ENCODE measurements around the gene KIF2C.

- no peak for TF ChIP-seq EZH2 (IDR thresholded peaks at IDR 0.05; ENCODE audit: borderline replicate concordance)
- no peak for TF ChIP-seq CTCF (IDR thresholded peaks at IDR 0.05; ENCODE audit: poor library complexity)
- no peak for TF ChIP-seq EZH2phosphoT487 (IDR thresholded peaks at IDR 0.05; ENCODE audit: low read depth, severe bottlenecking, unreplicated experiment)
Measured at GRCh38 chr1:44788120-44788860, 48.7 kb downstream of the KIF2C start, which contains the start of gene BEST4.

Data from hepatocyte (in vitro differentiated cells).